IPS DF 6.9 (cell line): ENCODE results near the gene PLXDC1.
"Not testable (repeated sequence)": the region's sequence is repeated elsewhere in the genome, so short reads cannot be mapped to it uniquely, and the experiment has no call there.

Source experiments
- DNase-seq: peaks from one replicate; pipeline ENCODE4 v3.0.0-alpha.2; 2013; ENCODE audit warnings: low read depth, low spot score
- H3K27ac ChIP-seq: one replicate; pipeline ENCODE4 v1.5.1; 2013; ENCODE audit warnings: low read length, control low read depth
- H3K27me3 ChIP-seq: 2 replicates; pipeline ENCODE4 v1.6.1; 2013; ENCODE audit warnings: mild to moderate bottlenecking, low read length; ENCODE audit not compliant: control insufficient read depth, insufficient read depth
- H3K36me3 ChIP-seq: 2 replicates; pipeline ENCODE4 v1.6.1; 2013; ENCODE audit warnings: low read length; ENCODE audit not compliant: control insufficient read depth, insufficient read depth
- H3K4me1 ChIP-seq: 2 replicates; pipeline ENCODE4 v1.6.1; 2013; ENCODE audit warnings: low read length; ENCODE audit not compliant: control insufficient read depth, insufficient read depth
- H3K4me3 ChIP-seq: 2 replicates; pipeline ENCODE4 v1.5.1; 2013; ENCODE audit warnings: mild to moderate bottlenecking, low read length
- H3K9me3 ChIP-seq: 2 replicates; pipeline ENCODE4 v1.6.1; 2013; ENCODE audit warnings: low read length, inconsistent platforms; ENCODE audit not compliant: control insufficient read depth, insufficient read depth
- WGBS: extraction: QIAGEN DNeasy Blood & Tissue Kit; methylation state at CpG from one replicate; pipeline ENCODE4 v1.1.7; 2013; ENCODE audit warnings: mixed read lengths, missing lambda C conversion rate; ENCODE audit not compliant: insufficient read length, insufficient coverage; 5-methylcytosine and 5-hydroxymethylcytosine counted together

The PLXDC1 gene

DNA sequence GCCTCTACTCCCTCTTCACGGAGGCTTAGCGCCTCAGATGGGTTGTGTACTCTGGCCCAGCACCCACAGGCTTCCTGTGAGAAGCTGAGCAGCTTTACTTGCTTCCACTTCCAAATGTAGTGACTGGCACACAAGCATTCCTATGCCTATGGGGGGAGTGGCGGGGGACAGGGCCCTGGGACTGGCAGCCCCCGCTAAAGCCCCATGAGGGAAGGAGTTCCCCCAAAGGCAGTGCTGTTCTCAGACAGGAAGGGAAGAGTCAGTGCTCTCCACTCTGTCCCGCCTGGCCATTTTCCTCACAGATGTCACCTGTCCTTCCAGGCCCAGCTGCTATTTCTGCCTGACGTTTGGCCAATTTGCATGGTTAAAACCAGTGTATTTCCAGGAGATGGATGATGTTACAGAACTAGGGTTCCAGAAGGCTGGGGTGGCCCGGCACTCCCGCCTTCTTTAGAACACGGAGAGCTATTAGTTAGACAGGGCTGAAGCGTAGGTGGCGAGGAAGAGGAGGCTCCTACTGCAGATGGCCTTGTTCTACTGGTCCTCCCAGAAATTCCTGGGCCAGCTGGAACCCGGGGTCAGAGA, 100.3 kb downstream of the PLXDC1 start:
- no peak overlapping the region for H3K4me3 ChIP-seq
- no peaks in the 10 kb centered on the region for H3K27me3 ChIP-seq
- no CpG with 5 or more reads among the region's 12 CpGs for WGBS
- no peak overlapping the region for H3K27ac ChIP-seq
- peaks cover 6% of the 10 kb centered on the region for H3K9me3 ChIP-seq
- no peaks in the 10 kb centered on the region for H3K36me3 ChIP-seq
- no peaks in the 10 kb centered on the region for H3K4me1 ChIP-seq
- no peak for DNase-seq

DNA sequence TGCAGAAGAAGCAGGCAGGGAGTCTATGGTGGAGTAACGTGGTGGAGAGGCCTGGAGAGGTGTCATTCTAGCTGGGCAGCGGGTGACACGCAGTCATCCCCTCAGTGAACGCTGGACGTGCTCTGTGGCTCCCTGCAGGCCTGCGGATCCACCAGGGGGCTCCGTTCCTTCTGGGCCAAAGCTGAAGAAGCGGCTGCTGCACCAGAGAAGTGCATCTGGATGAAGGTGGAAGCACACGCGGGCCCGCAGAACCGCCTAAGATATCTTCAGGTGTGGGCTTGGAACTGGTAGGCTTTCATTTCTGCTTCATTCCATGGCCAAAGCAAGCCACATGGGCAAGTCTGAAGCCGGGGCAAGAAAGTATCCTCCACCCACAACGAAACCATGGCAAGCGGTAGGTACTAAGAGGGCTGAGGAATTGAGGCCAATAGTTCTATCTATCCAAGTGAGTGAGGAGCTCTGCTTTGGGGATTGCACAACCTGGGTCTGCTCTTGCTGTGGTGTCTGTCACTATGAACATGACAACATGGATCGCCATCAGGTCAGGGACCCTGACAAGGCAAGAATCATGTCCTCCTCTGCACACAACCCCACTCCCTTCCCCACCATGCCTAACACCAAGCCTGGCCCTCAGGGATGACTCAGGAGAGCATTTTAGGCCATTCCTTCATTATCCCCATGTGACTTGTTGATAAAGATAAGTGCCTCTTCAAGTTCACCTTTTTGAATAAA, 105.3 kb downstream of the PLXDC1 start:
- WGBS = no CpG with 5 or more reads among the region's 16 CpGs
- H3K4me3 ChIP-seq = no peak overlapping the region

DNA sequence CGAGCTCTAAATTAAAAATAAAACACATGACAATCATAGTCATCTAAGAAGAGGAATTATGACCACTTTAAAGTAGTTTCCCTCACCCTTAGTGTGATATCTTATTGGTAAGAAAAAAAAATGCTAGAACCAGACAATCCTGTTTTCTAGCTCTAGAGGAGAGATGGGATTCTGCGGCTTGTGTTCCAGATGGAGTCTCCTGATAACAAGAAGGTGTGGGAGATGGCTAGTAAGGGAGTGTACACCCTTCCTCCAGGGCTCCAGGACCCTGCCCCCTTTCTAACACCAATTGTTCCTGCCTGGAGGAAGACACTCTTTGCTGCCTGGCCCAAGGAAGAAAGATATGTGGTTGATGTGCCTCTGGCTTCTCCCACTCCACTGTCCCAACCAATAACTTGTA, 115.4 kb downstream of the PLXDC1 start:
- Histone ChIP-seq H3K27ac (no peak overlapping the region), H3K36me3 (no peaks in the 10 kb centered on the region), H3K27me3 (no peaks in the 10 kb centered on the region), H3K9me3 (no peaks in the 10 kb centered on the region), H3K4me3 (no peak overlapping the region), H3K4me1 (no peaks in the 10 kb centered on the region)
- DNase-seq = no peak
- no CpG with 5 or more reads among the region's 2 CpGs for WGBS

More for the DNA sequence above, 105.3 kb downstream of the PLXDC1 start:
- H3K9me3 ChIP-seq = peaks cover 6% of the 10 kb centered on the region
- no peaks in the 10 kb centered on the region for H3K27me3 ChIP-seq
- no peaks in the 10 kb centered on the region for H3K36me3 ChIP-seq
- no peak for DNase-seq
- H3K27ac ChIP-seq = no peak overlapping the region
- H3K4me1 ChIP-seq = no peaks in the 10 kb centered on the region

- not testable (repeated sequence) for H3K27me3 ChIP-seq, H3K9me3 ChIP-seq, H3K27ac ChIP-seq, DNase-seq, H3K4me3 ChIP-seq, H3K4me1 ChIP-seq, H3K36me3 ChIP-seq
- no CpG with 5 or more reads among the region's 16 CpGs for WGBS
Measured at GRCh38 chr17:39035578-39035977, 115.9 kb downstream of the PLXDC1 start.

DNA sequence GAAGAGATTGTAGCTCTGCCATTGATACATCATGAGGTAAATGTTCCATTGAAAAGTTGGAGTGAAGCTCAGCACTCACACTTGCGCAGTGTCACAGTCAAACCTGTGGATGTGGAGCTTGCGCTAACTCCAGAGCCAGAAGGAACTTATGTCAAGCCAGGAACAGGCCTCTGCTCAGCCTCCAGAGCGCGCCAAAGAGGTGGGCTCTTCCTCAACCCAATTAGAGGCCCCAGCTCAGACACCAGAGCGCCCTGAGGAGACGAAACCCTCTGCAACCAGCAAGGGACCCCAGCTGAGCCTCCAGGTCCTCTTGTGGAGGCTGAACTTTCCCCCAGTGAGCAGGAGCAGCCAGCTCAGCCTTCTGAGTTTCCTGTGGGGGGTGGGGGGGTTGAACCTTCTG, 122.7 kb downstream of the PLXDC1 start:
- H3K27ac ChIP-seq = no peak overlapping the region
- WGBS = no CpG with 5 or more reads among the region's 6 CpGs
- H3K4me3 ChIP-seq = no peak overlapping the region
- DNase-seq = no peak
- H3K27me3 ChIP-seq = no peaks in the 10 kb centered on the region
- no peaks in the 10 kb centered on the region for H3K9me3 ChIP-seq
- no peaks in the 10 kb centered on the region for H3K4me1 ChIP-seq
- H3K36me3 ChIP-seq = no peaks in the 10 kb centered on the region

DNA sequence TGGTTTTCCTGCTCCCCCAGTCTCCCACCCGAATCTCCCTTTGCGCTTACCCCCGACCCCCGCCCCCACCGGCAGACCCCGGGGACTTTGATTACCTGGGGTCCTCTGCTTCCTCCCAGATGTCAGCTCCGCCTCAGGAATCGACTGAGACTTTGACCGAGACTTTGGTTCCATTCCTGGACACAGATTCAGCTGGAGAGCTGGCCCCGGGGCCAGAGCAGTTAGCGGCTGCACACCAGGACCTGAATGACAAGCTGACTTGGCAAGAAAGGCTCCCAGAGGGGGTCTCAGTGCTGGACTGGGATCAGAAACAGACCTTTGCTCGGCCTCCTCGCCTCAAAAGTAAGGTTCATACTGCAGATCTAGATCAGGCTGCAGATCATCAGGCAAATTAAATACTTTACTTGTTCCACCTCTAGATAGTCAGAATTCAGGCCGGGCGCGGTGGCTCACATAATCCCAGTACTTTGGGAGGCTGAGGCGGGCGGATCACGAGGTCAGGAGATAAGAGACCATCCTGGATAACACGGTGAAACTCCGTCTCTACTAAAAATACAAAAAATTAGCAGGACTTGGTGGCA, 123.9 kb downstream of the PLXDC1 start:
- Histone ChIP-seq H3K9me3 (no peaks in the 10 kb centered on the region), H3K4me3 (peak overlapping the region; percentile 47; the same call in 1 of the 2 replicates), H3K36me3 (no peaks in the 10 kb centered on the region), H3K27me3 (no peaks in the 10 kb centered on the region), H3K27ac (no peak overlapping the region), H3K4me1 (no peaks in the 10 kb centered on the region)
- no peak for DNase-seq
- no CpG with 5 or more reads among the region's 21 CpGs for WGBS

- Histone ChIP-seq H3K36me3 (no peaks in the 10 kb centered on the region), H3K27me3 (no peaks in the 10 kb centered on the region), H3K27ac (no peak overlapping the region), H3K4me3 (peak overlapping the region; percentile 47; the same call in 1 of the 2 replicates), H3K9me3 (no peaks in the 10 kb centered on the region), H3K4me1 (no peaks in the 10 kb centered on the region)
- no CpG with 5 or more reads among the region's 26 CpGs for WGBS
- no peak for DNase-seq
Measured at GRCh38 chr17:39026980-39027451, 124.4 kb downstream of the PLXDC1 start.

GRCh38 chr17:39026346-39026745, 125.1 kb downstream of the PLXDC1 start:
- not testable (repeated sequence) for H3K36me3 ChIP-seq, H3K4me3 ChIP-seq, H3K4me1 ChIP-seq, H3K27me3 ChIP-seq, H3K9me3 ChIP-seq, H3K27ac ChIP-seq, DNase-seq
- no CpG with 5 or more reads among the region's 13 CpGs for WGBS

GRCh38 chr17:39022924-39023323, 128.5 kb downstream of the PLXDC1 start:
- H3K27me3 ChIP-seq = no peaks in the 10 kb centered on the region
- DNase-seq = no peak
- no peaks in the 10 kb centered on the region; the same call in 1 of the 2 replicates for H3K4me1 ChIP-seq
- no peak overlapping the region for H3K27ac ChIP-seq
- WGBS = no CpG with 5 or more reads among the region's 6 CpGs
- no peaks in the 10 kb centered on the region for H3K9me3 ChIP-seq
- no peaks in the 10 kb centered on the region for H3K36me3 ChIP-seq
- H3K4me3 ChIP-seq = no peak overlapping the region

- H3K4me3 ChIP-seq, H3K27ac ChIP-seq, H3K9me3 ChIP-seq, H3K27me3 ChIP-seq, H3K36me3 ChIP-seq, DNase-seq, H3K4me1 ChIP-seq: not testable (repeated sequence)
- no CpG with 5 or more reads among the region's 6 CpGs for WGBS
Measured at GRCh38 chr17:39020037-39020436, 131.4 kb downstream of the PLXDC1 start.
